Stimulated activated CD8-positive, alpha-beta memory T cell treated with anti-CD3 and anti-CD28 coated beads, Interleukin-4, amount 100 ng/mL, for 48 hours (primary cell): Measurements from ENCODE around the gene CFAP221.

Experiments used
- DNase-seq: peaks from one replicate; pipeline ENCODE4 v3.0.0-alpha.2; 2020

The CFAP221 gene

DNA sequence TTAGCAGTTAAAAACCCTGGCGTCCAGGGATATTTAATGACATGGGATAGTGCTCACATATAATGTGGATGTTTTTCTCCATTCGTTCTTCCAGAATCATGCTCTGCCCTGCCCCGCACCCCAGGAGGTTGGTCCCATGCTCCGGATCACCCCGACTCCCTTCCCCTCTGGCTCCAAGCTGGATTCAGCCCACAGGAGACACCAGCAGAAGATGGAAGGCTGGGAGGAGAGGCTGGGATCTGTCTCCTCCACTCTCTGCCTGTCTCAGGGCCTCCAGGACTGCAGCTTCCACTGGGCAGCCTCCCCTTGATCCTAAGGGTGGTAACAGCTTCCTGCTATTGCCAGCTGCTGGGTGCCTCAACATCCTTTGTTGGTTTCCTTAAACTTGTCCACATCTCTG lies 159.3 kb downstream of the CFAP221 start:
- DNase-seq, result no peak

DNA sequence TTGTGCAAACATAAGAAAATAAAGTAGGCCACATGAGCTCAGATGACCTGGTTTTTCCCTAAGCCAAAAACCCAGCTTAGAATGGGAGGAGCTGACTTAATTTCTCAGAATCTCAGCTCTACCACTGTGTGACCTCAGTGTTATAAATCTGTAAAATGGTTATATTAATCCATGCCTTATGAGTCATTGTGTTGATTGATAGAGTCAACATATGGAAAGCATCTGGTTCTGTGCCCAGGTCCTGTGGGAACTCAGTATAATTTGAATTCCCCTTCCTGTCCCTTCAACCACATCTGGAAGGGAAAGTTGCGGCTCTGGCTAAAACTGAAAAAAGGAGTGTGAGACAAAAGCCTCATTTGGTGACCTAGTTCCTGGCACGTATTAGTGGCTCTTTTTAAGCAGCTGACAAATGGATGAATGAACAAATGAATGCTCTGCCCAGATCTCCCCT lies 160.4 kb downstream of the CFAP221 start:
- DNase-seq, result no peak

DNA sequence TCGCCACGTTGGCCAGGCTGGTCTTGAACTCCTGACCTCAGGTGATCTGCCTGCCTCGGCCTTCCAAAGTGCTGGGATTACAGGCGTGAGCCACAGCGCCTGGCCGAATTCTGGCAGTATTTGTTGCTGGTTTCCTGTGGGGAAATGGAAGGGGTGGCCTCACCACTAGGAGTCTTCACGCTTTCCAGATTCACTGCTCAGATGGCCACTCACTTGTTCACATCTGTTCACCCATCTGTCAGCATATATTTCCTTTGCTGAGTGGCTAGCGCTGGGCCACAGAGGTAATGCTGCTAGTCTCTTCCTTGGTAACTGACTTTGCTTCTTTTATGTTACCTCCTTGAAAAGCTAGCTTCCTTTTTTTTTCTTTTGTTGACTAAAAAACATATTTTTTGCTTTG lies 162.0 kb downstream of the CFAP221 start:
- DNase-seq, result no peak
